GM23338 (cell line): Measurements from ENCODE around the gene LIN54.

Experiments used
- CREB1 ChIP-seq: fragments of 250-450 bp; sonication (Bioruptor Pico); IDR thresholded peaks from 2 replicates; pipeline ENCODE4 v1.5.0; 2020; ENCODE audit warnings: low read depth, mild to moderate bottlenecking, moderate library complexity
- CTCF ChIP-seq, 2 experiments: fragments of 200-600 bp in 1 of 2; sonication (generic) in 1 of 2; conservative IDR thresholded peaks; 2 replicates each; pipeline versions ENCODE4 v1.5.1 to v1.6.1; 2016 to 2017; ENCODE audit warnings: antibody characterized with exemption in 2 of 2, low read depth in 2 of 2, mild to moderate bottlenecking in 2 of 2, moderate library complexity in 1 of 2
- EZH2 ChIP-seq: fragments of 200-600 bp; sonication (generic); IDR thresholded peaks from one replicate; pipeline ENCODE4 v1.8.0; 2017; ENCODE audit warnings: antibody characterized with exemption, mild to moderate bottlenecking, low read depth; ENCODE audit not compliant: unreplicated experiment
- EZH2phosphoT487 ChIP-seq: fragments of 200-600 bp; sonication (generic); IDR thresholded peaks from one replicate; pipeline ENCODE4 v1.8.1; 2018; ENCODE audit warnings: antibody characterized with exemption; ENCODE audit not compliant: unreplicated experiment
- JUNB ChIP-seq: IDR thresholded peaks from one replicate; pipeline ENCODE4 v1.6.1; 2016; ENCODE audit warnings: antibody characterized with exemption; ENCODE audit not compliant: unreplicated experiment
- NANOG ChIP-seq: IDR thresholded peaks from 2 replicates; pipeline ENCODE4 v1.6.1; 2016; ENCODE audit warnings: antibody characterized with exemption, borderline replicate concordance
- POLR2AphosphoS5 ChIP-seq: IDR thresholded peaks from 2 replicates; pipeline ENCODE4 v1.6.1; 2016; ENCODE audit warnings: antibody characterized with exemption, low read depth
- TF ChIP-seq, protein P1 (sequence below): IDR thresholded peaks from one replicate; pipeline ENCODE4 v1.6.1; 2018; ENCODE audit warnings: antibody characterized with exemption; ENCODE audit not compliant: unreplicated experiment

DNA sequence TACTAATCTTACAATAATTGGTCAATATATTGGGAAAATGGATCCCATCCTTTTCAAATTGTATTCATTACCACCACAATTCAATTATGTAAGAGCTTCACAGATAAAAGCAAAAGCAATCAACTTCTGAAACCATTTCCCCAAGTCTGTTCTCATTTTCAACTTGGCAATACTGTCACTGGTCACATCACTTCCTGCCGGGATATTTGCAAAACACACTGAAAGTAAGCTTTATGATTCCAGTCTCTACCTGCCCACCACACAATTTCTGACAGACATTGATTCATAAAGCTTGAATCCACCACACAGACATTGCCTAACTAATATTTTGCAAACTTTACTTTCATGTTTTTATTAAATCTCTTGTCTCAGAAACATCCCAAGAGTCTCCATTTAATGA, 53.6 kb downstream of the LIN54 start:
- no peak for TF ChIP-seq CTCF (conservative IDR thresholded peaks at IDR 0.05; ENCODE audit: low read depth in 2 of 2)
- TF ChIP-seq POLR2AphosphoS5 = no peak
- TF ChIP-seq EZH2phosphoT487 = no peak
- TF ChIP-seq EZH2 = no peak
- TF ChIP-seq NANOG = no peak
- TF ChIP-seq, protein P1, sequence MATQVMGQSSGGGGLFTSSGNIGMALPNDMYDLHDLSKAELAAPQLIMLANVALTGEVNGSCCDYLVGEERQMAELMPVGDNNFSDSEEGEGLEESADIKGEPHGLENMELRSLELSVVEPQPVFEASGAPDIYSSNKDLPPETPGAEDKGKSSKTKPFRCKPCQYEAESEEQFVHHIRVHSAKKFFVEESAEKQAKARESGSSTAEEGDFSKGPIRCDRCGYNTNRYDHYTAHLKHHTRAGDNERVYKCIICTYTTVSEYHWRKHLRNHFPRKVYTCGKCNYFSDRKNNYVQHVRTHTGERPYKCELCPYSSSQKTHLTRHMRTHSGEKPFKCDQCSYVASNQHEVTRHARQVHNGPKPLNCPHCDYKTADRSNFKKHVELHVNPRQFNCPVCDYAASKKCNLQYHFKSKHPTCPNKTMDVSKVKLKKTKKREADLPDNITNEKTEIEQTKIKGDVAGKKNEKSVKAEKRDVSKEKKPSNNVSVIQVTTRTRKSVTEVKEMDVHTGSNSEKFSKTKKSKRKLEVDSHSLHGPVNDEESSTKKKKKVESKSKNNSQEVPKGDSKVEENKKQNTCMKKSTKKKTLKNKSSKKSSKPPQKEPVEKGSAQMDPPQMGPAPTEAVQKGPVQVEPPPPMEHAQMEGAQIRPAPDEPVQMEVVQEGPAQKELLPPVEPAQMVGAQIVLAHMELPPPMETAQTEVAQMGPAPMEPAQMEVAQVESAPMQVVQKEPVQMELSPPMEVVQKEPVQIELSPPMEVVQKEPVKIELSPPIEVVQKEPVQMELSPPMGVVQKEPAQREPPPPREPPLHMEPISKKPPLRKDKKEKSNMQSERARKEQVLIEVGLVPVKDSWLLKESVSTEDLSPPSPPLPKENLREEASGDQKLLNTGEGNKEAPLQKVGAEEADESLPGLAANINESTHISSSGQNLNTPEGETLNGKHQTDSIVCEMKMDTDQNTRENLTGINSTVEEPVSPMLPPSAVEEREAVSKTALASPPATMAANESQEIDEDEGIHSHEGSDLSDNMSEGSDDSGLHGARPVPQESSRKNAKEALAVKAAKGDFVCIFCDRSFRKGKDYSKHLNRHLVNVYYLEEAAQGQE = no peak
- TF ChIP-seq JUNB = no peak
- TF ChIP-seq CREB1 (CRISPR knock-in tag) = no peak
